NOMO-1 (cell line): ENCODE results near the gene UBALD2.
A peak's percentile ranks its signal among the peaks of the same experiment; 100 is the strongest.
"Not testable (repeated sequence)": the region's sequence is repeated elsewhere in the genome, so short reads cannot be mapped to it uniquely, and the experiment has no call there.

ENCODE experiments used
- DNase-seq, 2 experiments: peaks; one replicate each; lab custom pipeline; 2025; ENCODE audit not compliant: unreplicated experiment in 2 of 2; lab: John Stamatoyannopoulos, UW

UBALD2 gene

GRCh38 chr17:76264755-76265623, at the start of gene UBALD2:
Gene UBALD2 (plus strand): TSS chr17:76265348. CDS start chr17:76265506, 158 bp downstream.
- peak; percentile 100 for DNase-seq

DNA sequence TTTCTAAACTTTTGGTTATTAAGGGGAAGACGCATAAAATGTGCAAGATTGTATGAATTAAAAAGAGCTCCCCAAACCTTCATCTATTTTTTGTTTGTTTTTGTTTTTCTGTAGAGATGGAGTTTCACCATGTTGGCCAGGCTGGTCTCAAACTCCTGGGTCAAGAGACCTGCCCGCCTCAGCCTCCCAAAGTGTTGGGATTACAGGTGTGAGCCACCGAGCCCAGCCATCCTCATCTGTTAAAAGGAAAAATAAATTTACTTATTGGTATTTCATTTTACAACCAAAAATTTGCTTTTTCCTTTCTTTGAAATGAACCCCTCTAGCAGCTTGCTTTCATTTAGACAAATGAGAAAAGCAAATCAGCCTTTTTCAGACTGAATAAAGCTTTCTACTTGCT, 48.1 kb upstream of the UBALD2 start:
- DNase-seq: no peak

- DNase-seq: no peak
Observed at GRCh38 chr17:76219670-76220383, 45.3 kb upstream of the UBALD2 start.

DNA sequence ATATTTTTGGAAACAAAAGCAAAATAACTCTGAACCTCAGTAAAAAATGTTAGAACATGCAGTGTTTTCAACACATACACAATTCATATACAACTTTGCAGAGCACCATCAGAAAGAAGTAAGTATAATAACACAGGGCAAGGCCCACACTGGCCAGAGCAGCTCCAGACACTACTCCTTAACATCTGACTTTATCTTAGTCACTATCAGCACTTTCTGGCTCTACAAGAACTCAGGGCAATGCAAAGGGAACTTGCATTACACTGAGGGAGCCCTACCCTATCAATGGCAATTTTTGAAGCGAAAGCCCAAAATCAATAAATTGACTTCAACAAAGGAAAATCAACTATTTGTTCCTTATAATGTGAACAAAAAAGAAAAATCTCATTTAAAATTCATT, 41.3 kb upstream of the UBALD2 start:
- DNase-seq: no peak

DNA sequence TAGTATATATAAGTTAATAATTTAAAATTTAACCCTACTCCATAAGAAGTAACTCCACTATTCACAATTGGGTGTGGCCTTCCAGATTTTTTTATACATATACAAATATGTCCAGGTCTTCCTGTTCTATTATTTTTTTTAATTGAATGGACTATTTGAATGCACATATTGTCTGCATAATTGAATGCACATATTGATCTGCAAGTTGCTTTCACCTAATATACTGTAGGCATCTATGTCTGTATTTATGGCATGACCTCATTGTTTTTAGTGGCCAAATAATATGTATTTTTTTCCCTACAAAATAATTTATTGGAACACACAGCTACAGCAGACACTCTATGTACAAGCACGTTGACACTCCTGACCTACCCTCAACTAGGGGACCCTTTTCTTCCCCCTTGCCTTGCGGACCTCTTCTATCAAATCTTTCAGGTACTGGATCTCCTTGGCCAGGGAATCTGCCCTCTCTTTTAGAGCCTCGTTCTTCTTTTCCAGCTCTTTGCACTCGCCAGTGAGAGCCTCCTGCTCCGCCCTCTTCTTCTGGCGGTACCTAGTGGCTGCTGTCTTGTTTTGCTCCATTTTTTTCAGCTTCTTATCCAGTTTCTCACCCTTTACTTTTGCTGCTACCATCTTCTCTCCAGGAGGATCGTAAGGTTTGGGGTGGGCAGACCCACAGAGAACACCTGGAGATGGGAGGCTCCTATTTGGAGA, 39.6 kb upstream of the UBALD2 start:
- not testable (repeated sequence) for DNase-seq

DNA sequence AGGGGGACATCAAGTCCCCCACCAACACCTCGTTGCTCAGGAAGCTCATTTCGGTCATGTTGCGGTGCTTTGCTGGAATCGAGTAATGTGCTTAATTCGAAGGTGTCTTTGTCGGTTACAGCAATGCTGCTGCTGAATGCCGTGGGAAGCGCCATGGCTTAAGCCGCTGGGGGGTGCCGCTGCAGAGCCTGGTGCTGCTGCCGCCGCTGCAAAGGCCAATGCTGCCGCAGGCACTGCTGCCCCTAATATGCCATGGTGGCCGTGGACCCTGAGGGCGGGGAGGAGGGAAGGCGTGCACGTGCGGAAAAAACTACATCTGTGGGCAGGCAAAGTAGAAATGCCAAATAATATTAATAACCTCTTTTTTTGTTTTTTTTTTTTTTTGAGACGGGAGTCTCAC, 38.4 kb upstream of the UBALD2 start:
- not testable (repeated sequence) for DNase-seq

DNA sequence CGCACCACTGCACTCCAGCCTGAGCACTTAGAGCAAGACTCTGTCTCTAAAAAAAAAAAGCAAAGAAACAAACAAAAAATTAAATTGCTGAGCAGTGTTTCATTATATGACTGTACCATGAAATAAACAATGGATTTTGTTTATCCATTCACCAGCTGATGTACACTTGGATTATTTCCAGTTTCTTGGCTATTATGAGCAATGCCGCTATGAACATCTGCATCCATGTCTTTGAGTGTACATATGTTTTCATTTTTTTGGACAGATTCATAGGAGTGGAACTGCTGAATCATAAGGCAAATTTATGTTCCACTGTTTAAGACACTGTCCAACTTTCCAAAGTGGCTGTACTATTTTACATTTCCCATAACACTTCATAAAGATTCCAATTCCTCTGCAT, 32.8 kb upstream of the UBALD2 start:
- DNase-seq: no peak

- no peak for DNase-seq
Observed at GRCh38 chr17:76233588-76234353, 31.4 kb upstream of the UBALD2 start.

GRCh38 chr17:76234354-76234679, 30.8 kb upstream of the UBALD2 start:
- no peak for DNase-seq

- DNase-seq: no peak
Observed at GRCh38 chr17:76235883-76236282, 29.3 kb upstream of the UBALD2 start.

DNA sequence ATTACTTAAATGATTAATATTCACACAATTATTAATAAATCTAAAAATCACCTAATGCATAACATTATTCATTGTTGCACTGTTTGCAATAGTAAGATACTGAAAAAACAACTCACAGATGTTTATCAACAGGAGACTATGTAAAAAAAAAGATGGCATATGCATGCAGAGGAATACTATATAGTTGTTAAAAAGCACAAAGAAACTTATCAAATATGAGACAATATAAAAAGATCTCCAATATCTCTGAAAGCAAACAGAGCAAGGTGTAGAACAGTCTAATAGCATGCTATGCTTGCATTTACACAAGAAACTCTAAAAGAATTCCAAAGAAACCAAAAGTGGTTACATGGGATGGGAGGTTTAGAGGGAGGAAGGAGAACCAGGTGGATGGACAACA, 28.5 kb upstream of the UBALD2 start:
- DNase-seq: no peak

DNA sequence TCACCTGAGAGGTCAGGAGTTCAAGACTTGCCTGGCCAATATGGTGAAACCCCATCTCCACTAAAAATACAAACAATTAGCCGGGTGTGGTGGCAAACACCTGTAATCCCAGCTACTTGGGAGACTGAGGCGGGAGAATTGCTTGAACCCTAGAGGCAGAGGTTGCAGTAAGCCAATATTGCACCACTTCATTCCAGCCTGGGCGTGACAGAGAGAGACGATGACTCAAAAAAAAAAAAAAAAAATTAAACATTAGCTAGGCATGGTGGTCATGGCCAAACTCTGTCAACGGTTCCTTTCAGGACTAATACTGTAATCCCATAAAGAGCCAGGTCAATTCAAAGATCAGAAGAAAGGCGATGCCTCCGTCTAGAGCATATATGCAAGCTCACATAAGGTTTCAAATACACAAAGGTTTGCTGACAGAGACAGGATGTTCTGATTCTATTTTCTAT, 27.3 kb upstream of the UBALD2 start:
- DNase-seq: no peak

- no peak for DNase-seq
Observed at GRCh38 chr17:76238847-76239537, 26.2 kb upstream of the UBALD2 start.

DNA sequence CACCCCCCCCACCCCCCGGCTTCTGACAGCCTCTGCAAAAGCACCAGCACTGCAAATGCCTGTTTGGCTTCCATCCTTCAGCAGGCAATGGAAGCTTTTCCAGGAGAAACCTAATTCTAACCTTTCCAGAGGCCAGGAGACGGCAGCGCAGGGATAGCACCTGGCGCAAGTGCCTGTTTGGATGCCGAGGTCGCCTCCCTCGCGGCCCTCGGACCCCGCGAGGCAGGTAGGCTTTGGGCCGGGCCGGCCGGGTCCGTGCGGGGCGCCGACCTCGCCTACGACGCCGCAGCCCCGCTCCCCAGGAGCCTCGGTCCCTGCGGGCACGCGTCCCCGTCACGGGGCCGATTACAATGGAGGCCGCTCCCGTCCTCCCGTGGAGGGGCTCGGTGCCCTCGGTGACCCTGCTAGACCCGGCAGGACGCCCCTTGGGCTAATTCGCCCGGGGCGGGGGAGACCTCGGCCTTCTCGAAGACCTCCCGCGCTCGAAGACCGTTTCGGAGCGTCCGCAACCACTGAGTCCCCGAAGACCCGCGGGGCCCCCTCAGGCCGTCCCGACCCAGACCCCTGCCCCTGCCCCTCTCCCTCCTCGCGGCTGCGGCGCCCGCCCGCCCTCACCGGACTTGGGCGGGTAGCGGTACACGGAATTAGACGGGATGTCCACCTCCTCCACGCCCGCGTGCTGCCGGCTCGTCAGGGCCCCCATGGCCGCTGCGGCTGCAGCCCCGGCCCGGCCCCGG, 25.4 kb upstream of the UBALD2 start:
- DNase-seq: no peak

GRCh38 chr17:76240461-76241203, 24.5 kb upstream of the UBALD2 start, which contains the start of gene RNF157:
Gene RNF157 (minus strand): TSS chr17:76240493. CDS start chr17:76240240, 253 bp downstream.
- DNase-seq: peak; percentile 19 to 30

DNA sequence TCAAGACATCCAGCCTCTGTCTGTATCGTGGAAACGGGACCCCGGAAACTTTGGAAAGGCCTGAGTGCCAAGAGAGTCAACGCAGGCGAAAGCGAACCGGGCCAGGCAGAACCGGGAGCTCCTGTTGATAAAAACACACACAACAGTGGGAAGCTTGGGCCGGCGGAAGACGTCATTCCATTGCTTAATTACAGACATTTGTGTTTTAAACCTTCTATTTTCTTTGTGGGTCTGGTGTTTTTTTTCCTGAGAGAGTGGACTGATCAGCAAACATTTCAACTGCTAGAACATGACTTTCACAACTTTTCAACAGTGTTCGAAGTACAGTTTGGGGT, 24.0 kb upstream of the UBALD2 start:
- DNase-seq: no peak

- DNase-seq: no peak
Observed at GRCh38 chr17:76241691-76242255, 23.4 kb upstream of the UBALD2 start.
